ENCODE results near the gene GPHN. TPM values are rescaled to one million over a fixed set of nuclear protein-coding genes. Genes with fewer than 3 reads are reported as not detected.

The GPHN gene
- polyA plus RNA-seq, 1 of the 3 experiments (the other 2 are of a cell fraction) = 6.9 TPM

- no peaks in the 10 kb centered on the region for H3K79me2 ChIP-seq (ENCODE audit: insufficient read depth)
- DNase-seq = no peak
- H3K9me2 ChIP-seq = no peaks in the 10 kb centered on the region
- H3K27ac ChIP-seq (ENCODE audit: low read depth in 2 of 2, low read length in 1 of 2) = no peak overlapping the region
- H3K4me3 ChIP-seq (ENCODE audit: low read depth in 2 of 2, low read length in 1 of 2) = no peak overlapping the region
- no peaks in the 10 kb centered on the region for H3K27me3 ChIP-seq (ENCODE audit: insufficient read depth)
- WGBS (ENCODE audit: low lambda C conversion rate) = 79% methylated on average over 4 of the region's 4 CpGs
- H4K20me1 ChIP-seq (ENCODE audit: insufficient read depth) = no peaks in the 10 kb centered on the region
- H3K9me3 ChIP-seq = no peaks in the 10 kb centered on the region
- no peak overlapping the region for H3K9ac ChIP-seq
- TF ChIP-seq USF1 (IDR thresholded peaks at IDR 0.05; ENCODE audit: borderline replicate concordance, low read depth) (no peak), CHD2 (IDR thresholded peaks at IDR 0.05; ENCODE audit: low read length, partially characterized antibody) (no peak), POLR2AphosphoS5 (IDR thresholded peaks at IDR 0.05; ENCODE audit: low read depth, low read length) (no peak), TCF12 (IDR thresholded peaks at IDR 0.05) (no peak), RXRA (IDR thresholded peaks at IDR 0.05; ENCODE audit: borderline replicate concordance, low read depth) (no peak), USF2 (IDR thresholded peaks at IDR 0.05; ENCODE audit: borderline replicate concordance, low read depth, low read length) (no peak), TAF1 (IDR thresholded peaks at IDR 0.05; ENCODE audit: borderline replicate concordance, low read depth, low read length) (no peak), RFX5 (IDR thresholded peaks at IDR 0.05; ENCODE audit: low read length) (no peak), SMC3 (IDR thresholded peaks at IDR 0.05; ENCODE audit: low read depth, low read length) (no peak), RAD21 (IDR thresholded peaks at IDR 0.05; ENCODE audit: low read length) (no peak), FOSL2 (IDR thresholded peaks at IDR 0.05; ENCODE audit: borderline replicate concordance, low read depth) (no peak)
- TF ChIP-seq, protein P1, sequence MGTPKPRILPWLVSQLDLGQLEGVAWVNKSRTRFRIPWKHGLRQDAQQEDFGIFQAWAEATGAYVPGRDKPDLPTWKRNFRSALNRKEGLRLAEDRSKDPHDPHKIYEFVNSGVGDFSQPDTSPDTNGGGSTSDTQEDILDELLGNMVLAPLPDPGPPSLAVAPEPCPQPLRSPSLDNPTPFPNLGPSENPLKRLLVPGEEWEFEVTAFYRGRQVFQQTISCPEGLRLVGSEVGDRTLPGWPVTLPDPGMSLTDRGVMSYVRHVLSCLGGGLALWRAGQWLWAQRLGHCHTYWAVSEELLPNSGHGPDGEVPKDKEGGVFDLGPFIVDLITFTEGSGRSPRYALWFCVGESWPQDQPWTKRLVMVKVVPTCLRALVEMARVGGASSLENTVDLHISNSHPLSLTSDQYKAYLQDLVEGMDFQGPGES (IDR thresholded peaks at IDR 0.05; ENCODE audit: low read depth, low read length) = no peak
- H3K36me3 ChIP-seq (replicated peaks in 1 of 2; ENCODE audit: control insufficient read depth in 1 of 2, insufficient read depth in 2 of 2, low read length in 1 of 2) = no peaks in the 10 kb centered on the region
- H3F3A ChIP-seq (replicated peaks; ENCODE audit: insufficient read depth) = no peaks in the 10 kb centered on the region
- ChIA-PET CTCF (interaction anchor here (0.6 to 2.1 kb wide), 28 partner anchors 11 to 947 kb away, joined by 3 to 13 read pairs (median 3); no protein-coding TSS in a partner anchor), POLR2A (no interaction called here)
- H3K4me2 ChIP-seq = no peak overlapping the region
- H3K4me1 ChIP-seq (ENCODE audit: control insufficient read depth in 1 of 2, insufficient read depth in 2 of 2, low read depth in 1 of 2, low read length in 1 of 2) = peaks cover 0 to 3% of the 10 kb centered on the region in 2 experiments; a peak in 2 of 4 replicates
- no peak overlapping the region for H2AFZ ChIP-seq (ENCODE audit: low read depth)
Measured at GRCh38 chr14:66623838-66624237, 115.9 kb downstream of the GPHN start.

DNA sequence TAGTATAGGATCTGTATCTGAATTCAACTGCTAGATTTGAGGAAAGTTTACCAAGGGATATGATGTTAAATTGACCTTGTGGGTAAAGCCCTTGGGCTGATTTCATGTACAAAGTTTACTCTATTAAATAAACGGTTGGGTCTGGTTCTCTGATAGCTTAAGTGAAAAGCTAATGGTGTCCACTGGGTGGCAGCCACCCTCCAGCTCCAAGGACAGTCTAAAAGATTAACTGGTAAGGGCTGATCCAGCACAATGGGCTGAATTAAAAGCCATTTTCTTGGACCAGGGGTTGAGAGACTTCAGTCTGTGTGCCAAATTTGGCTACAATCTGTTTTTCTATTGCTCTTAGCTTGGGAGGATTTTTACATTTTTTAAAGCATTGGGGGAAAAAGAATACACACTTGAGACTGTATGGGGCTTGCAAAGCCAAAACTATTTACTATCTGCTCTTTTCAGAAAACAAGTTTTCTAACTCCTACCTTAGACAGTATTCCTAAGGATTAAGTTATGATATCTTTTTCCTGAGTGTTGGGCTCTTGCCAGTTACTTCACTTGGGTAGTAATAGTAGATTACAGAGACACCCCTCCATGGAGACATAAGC is 116.5 kb downstream of the GPHN start:
- Histone ChIP-seq H3K4me2 (no peak overlapping the region), H3K9me2 (no peaks in the 10 kb centered on the region), H4K20me1 (ENCODE audit: insufficient read depth) (no peaks in the 10 kb centered on the region), H3K27ac (ENCODE audit: low read depth in 2 of 2, low read length in 1 of 2) (no peak overlapping the region), H3K9me3 (no peaks in the 10 kb centered on the region), H2AFZ (ENCODE audit: low read depth) (no peak overlapping the region), H3K4me1 (ENCODE audit: control insufficient read depth in 1 of 2, insufficient read depth in 2 of 2, low read depth in 1 of 2, low read length in 1 of 2) (peaks cover 0 to 3% of the 10 kb centered on the region in 2 experiments; a peak in 2 of 4 replicates), H3K27me3 (ENCODE audit: insufficient read depth) (no peaks in the 10 kb centered on the region), H3F3A (replicated peaks; ENCODE audit: insufficient read depth) (no peaks in the 10 kb centered on the region), H3K36me3 (replicated peaks in 1 of 2; ENCODE audit: control insufficient read depth in 1 of 2, insufficient read depth in 2 of 2, low read length in 1 of 2) (no peaks in the 10 kb centered on the region), H3K79me2 (ENCODE audit: insufficient read depth) (no peaks in the 10 kb centered on the region), H3K9ac (no peak overlapping the region), H3K4me3 (ENCODE audit: low read depth in 2 of 2, low read length in 1 of 2) (no peak overlapping the region; a peak in 1 of 4 replicates)
- ChIA-PET POLR2A (no interaction called here), CTCF (interaction anchor here (0.6 to 2.1 kb wide), 31 partner anchors 12 to 947 kb away, joined by 3 to 13 read pairs (median 3); no protein-coding TSS in a partner anchor)
- TF ChIP-seq USF2 (IDR thresholded peaks at IDR 0.05; ENCODE audit: borderline replicate concordance, low read depth, low read length) = no peak
- peak; percentile 90 for TF ChIP-seq RAD21 (IDR thresholded peaks at IDR 0.05; ENCODE audit: low read length)
- peak; percentile 79 for TF ChIP-seq SMC3 (IDR thresholded peaks at IDR 0.05; ENCODE audit: low read depth, low read length)
- peak; percentile 79 for TF ChIP-seq CTCF (IDR thresholded peaks at IDR 0.05)
- TF ChIP-seq USF1 (IDR thresholded peaks at IDR 0.05; ENCODE audit: borderline replicate concordance, low read depth) = no peak
- no peak for TF ChIP-seq TAF1 (IDR thresholded peaks at IDR 0.05; ENCODE audit: borderline replicate concordance, low read depth, low read length)
- peak; percentile 60 for DNase-seq
- WGBS (ENCODE audit: low lambda C conversion rate) = 10% methylated on average over 1 of the region's 1 CpG

All from SK-N-SH (cell line).